HG03025 (cell line): ENCODE results near the gene PRKG1.
"Not testable (repeated sequence)": the region's sequence is repeated elsewhere in the genome, so short reads cannot be mapped to it uniquely, and the experiment has no call there.

Source experiments
- ATAC-seq: cut with Tn5 transposase; IDR thresholded peaks from one replicate; pipeline ENCODE4 v1.9.1; 2021; ENCODE audit warnings: mild to moderate bottlenecking, moderate library complexity; ENCODE audit not compliant: unreplicated experiment, low FRiP score

PRKG1 gene

GRCh38 chr10:52119507-52119906, 1045.2 kb downstream of the PRKG1 start:
- ATAC-seq, result no peak

- no peak for ATAC-seq
Observed at GRCh38 chr10:52121688-52122087, 1047.4 kb downstream of the PRKG1 start.

DNA sequence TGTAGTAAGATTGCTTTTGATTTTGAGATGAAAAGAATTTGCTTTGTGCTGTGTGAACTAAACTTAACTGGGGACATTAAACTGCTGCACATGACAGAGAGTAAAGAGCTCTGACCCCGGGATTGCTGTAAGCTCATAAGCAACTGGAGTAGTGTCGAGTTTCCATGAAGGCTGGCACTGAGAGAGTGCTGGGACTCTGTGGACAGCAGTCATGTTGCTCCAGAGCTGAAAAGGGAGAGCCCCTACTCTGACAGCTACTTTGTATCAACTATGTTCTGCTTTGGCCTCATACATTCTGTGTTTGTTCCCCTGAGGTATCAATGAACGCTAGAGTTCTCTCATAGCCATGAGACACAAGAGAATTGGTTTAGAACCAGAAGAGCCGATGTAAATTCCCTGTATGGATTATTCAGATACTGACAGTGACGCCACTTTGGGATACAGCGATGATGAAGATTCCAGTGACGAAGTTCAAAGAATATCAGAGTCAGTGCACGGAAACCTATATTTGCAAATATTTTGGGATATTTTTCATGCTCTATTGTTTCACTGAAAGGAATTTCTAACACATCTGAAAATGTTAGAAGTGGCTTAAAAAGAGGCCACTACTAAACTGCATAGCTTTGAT, 1053.9 kb downstream of the PRKG1 start:
- ATAC-seq, result no peak

GRCh38 chr10:52129410-52130178, 1055.3 kb downstream of the PRKG1 start:
- no peak for ATAC-seq

DNA sequence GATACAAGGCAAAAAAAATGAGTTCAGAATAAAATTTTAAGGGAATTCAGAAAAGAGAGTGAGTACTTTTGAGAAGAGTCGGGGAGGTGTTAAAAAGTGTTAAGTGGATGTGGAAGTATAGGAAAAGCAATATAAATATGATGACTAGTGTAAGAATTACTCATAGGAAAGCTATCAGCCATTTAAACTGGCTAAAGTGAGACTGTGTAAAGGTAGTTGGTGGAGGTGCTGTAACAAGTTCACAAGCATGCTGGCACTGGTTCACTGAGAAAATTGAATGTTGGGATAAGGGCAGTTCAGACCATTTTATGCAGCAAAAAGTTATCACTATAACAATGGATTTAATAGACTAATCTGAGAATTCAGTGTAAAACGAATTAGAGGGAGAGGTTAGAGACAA, 1060.8 kb downstream of the PRKG1 start:
- ATAC-seq, result no peak

- ATAC-seq, result no peak
Observed at GRCh38 chr10:52136921-52137320, 1062.6 kb downstream of the PRKG1 start.

DNA sequence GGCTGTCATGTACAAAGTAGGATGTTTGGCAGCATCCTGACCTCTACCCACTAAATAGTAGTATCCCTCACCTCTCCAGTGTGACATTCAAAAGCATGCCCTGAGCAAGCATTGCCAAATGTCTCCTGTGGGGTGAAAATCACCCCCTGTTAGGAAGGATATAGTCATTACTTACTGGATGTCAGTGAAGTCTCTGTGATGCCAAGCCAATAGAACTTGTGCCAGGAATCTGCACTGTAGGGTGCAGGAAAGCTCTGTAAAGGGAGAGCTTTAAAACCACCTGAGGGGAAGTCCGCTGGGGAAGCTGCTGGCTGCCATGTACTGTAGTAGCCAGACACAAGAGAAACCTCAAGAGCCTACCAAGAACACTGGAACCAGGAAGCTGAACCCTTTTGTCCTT, 1069.1 kb downstream of the PRKG1 start:
- ATAC-seq, result no peak

DNA sequence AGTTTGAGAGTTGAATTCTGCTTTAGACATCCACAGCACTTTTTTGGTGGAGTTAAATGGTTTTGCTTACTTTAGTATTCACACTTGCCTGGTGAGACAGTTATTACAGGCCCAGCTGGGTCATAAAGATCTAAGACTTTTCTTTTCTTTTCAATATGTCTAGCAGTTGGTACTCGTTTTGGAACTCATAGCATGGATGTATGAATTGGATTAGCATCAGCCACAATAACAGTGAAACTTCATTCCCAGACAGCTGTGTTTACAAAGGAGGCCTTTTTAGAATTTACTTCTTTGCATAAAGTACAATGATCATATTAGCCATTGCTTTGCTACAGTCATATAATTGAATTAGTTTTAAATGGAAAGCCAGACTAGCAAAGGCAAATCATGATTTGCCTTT, 1071.3 kb downstream of the PRKG1 start:
- no peak for ATAC-seq

DNA sequence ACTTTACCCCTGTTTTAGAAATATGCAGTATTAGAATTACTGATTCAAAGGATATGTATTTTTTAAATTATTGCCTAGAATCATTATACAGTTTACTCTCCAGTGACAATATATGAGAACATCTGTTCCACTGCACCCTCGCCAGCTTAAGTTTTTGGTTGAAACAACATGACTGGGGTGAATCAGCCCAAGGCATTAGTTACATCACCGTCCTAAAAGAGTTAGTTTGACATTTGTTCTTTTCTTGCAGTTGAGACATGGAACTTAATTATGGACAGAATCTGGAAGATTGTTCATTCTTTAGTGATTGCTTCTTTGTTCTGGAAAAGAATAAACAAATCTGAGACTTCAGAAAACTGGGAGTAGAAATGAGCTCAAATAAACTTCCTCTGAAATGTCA, 1072.5 kb downstream of the PRKG1 start:
- no peak for ATAC-seq

DNA sequence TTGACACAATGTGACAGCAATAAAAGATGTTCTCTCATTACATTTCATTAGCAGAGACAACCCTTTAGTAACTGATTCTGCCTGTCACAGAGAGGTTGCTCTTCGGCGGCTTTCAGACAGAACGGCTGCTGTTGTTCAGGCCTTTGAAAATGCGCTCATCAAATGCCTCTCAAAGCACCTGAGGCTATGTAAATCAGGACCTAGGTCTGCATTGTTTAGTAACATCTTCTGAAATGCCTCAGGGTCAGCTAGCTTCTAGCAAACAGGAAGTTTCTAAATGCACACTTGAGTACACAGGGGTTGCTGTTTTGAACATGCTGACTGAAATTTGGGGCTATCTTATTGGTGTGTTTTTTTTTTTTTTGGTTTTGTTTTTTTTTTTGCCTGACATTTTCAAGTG, 1096.5 kb downstream of the PRKG1 start:
- ATAC-seq, result no peak

DNA sequence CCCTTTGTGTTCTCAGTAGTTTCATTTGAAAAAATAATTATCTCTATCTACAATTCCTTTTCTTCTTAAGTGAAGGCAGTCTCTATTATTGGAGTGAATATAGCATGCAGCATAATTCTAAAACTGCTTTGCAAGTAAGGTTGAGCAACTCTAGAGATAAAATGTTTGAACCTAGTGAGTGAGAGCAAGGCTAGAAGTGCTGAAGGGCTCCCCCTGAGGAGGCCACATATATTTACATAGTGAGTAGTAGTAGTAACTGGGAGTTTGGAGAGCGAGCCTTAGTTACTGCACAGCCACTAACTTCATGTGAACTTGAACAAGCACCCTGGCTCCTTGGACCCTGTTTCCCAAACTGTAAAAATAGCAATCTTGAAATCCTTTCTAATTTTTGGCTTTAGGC, 1098.3 kb downstream of the PRKG1 start:
- no peak for ATAC-seq

DNA sequence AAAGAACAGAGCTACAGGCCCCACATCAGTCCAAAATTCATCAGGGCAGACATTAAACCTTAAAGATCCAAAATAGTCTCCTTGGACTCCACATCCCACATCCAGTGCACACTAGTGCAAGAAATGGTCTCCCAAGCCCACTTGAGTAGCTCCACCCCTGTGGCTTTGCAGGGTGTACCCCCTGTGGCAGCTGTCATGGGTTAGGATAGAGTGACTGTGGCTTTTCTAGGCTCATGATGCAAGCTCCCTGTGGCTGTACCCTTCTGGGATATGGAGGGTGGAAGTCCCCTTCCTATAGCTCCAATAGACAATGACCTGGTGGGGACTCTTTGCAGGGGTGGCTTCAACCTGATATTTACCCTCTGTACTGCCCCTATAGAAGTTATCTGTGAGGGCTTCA, 1111.0 kb downstream of the PRKG1 start:
- ATAC-seq, result no peak

GRCh38 chr10:52187521-52188258, 1113.4 kb downstream of the PRKG1 start:
- no peak for ATAC-seq

DNA sequence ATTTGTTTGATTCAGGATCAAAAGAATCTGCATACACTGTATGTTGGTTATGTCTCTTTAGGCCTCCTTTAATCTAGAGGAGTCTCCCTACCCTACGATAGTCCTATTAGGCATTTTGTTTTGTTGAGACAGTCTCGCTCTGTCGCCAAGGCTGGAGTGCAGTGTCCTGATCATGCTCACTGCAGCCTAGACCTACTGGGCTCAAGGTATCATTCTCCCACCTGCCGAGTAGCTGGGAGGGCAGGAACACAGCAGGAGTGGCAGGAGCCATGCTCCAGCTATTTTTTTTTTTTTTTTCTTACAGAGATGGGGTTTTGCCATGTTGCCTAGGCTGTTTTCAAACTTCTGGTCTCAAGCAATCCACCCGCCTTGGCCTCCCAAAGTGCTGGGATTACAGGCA, 1116.8 kb downstream of the PRKG1 start:
- no peak for ATAC-seq

GRCh38 chr10:52194191-52194590, 1119.9 kb downstream of the PRKG1 start:
- no peak for ATAC-seq

- ATAC-seq, result no peak
Observed at GRCh38 chr10:52194716-52195115, 1120.4 kb downstream of the PRKG1 start.

- no peak for ATAC-seq
Observed at GRCh38 chr10:52197098-52197497, 1122.8 kb downstream of the PRKG1 start.

- ATAC-seq, result no peak
Observed at GRCh38 chr10:52198540-52198939, 1124.3 kb downstream of the PRKG1 start.

DNA sequence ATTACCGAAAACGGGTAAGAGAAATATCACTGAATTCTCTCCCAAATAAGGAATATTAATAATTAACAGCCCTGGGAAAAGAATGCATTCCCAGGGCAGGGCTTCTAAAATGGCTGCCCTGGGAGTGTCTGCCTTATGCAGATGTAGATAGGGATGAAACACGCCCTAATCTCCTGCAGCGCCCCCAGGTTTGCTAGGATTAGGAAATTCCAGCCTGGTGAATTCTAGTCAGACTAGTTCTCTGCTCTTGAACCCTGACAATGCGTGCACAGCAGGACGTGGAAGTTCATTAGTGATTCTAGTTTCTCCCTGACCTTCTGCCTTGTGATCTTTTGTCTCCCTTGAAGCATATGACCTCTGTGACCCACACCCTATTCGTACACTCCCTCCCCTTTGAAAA, 1130.6 kb downstream of the PRKG1 start:
- ATAC-seq, result not testable (repeated sequence)

DNA sequence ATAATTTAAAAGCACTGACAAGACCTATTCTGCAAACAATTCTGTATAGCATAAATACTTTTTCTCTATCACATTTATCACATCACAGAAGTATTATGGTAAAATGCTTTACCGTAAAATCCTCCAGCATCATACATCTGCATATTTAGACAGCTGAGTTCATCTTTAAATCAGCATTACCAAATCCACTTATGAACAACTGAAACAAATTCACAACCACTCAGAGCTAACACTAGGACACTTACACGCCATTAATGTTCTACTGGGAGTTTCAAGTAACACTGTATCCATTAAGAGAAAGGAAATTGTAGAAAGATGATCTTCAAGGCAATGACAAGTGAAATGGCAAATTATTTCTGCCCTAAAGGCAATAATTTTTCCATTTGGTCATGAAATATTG, 1134.1 kb downstream of the PRKG1 start:
- ATAC-seq, result no peak

- ATAC-seq, result no peak
Observed at GRCh38 chr10:52210161-52210560, 1135.9 kb downstream of the PRKG1 start.

DNA sequence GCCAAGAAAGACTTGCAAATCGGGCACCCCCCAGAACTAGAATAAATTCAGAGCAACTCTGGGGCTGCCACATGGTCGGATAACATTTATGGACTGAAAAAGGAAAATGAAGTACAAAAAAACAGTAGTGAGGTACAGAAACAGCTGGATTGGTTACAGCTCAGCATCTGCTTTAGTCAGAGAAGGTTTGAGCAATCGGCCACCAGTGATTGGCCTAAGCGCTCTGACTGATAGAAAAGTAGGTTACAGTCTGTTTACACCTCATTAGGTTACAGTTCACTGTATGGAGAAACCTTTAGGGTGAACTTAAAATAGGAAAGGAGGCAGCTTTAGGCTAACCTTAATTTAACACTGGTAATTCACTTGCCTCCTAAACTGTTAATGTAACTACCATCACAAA, 1137.8 kb downstream of the PRKG1 start:
- ATAC-seq, result no peak
